DND-41 (cell line): ENCODE data around the gene TMEM232.

Experiments used
- ATAC-seq: fragments of 200-7000 bp; cut with Tn5 transposase; 3 replicates; pipeline ENCODE4 v1.9.1; 2021; ENCODE audit warnings: low read depth; ENCODE audit not compliant: insufficient read depth
- DNase-seq: peaks from one replicate; pipeline ENCODE4 v3.0.0-alpha.2; 2020
- H2AFZ ChIP-seq: 2 replicates; pipeline ENCODE4 v1.6.0; 2012; ENCODE audit warnings: low read depth, low read length
- H3K27ac ChIP-seq: 2 replicates; pipeline ENCODE4 v1.5.1; 2012; ENCODE audit warnings: low read length, inconsistent platforms
- H3K27me3 ChIP-seq: fragments of 200-600 bp; sonication (generic); 2 replicates; pipeline ENCODE4 v1.6.0; 2012; ENCODE audit warnings: low read length, mild to moderate bottlenecking, inconsistent platforms; ENCODE audit not compliant: insufficient read depth, poor library complexity
- H3K36me3 ChIP-seq: 2 replicates; pipeline ENCODE4 v1.5.1; 2012; ENCODE audit warnings: low read length, inconsistent platforms; ENCODE audit not compliant: insufficient read depth
- H3K4me1 ChIP-seq: 2 replicates; pipeline ENCODE4 v1.5.1; 2012; ENCODE audit warnings: mild to moderate bottlenecking, low read length; ENCODE audit not compliant: insufficient read depth
- H3K4me2 ChIP-seq: 2 replicates; pipeline ENCODE4 v1.6.0; 2012; ENCODE audit warnings: mild to moderate bottlenecking, moderate library complexity, low read length, inconsistent platforms; ENCODE audit not compliant: insufficient read depth
- H3K4me3 ChIP-seq, 2 experiments: fragments of 200-600 bp in 1 of 2; shearing (Covaris generic) in 1 of 2; 2 replicates each; pipeline ENCODE4 v1.5.1; 2012 to 2016; ENCODE audit warnings: inconsistent platforms in 2 of 2, low read length in 2 of 2, mild to moderate bottlenecking in 2 of 2, low read depth in 1 of 2, moderate library complexity in 1 of 2
- H3K79me2 ChIP-seq: 2 replicates; pipeline ENCODE4 v1.6.0; 2012; ENCODE audit warnings: low read length, inconsistent platforms; ENCODE audit not compliant: insufficient read depth
- H3K9ac ChIP-seq: 2 replicates; pipeline ENCODE4 v1.6.0; 2012; ENCODE audit warnings: low read depth, mild to moderate bottlenecking, inconsistent platforms, low read length, moderate library complexity
- H3K9me3 ChIP-seq: 2 replicates; pipeline ENCODE4 v1.5.1; 2012; ENCODE audit warnings: low read length, moderate library complexity, mild to moderate bottlenecking, inconsistent platforms; ENCODE audit not compliant: insufficient read depth, severe bottlenecking
- H4K20me1 ChIP-seq: 2 replicates; pipeline ENCODE4 v1.6.0; 2012; ENCODE audit warnings: low read length; ENCODE audit not compliant: insufficient read depth
- CTCF ChIP-seq: IDR thresholded peaks from 2 replicates; pipeline ENCODE4 v1.5.1; 2012; ENCODE audit warnings: borderline replicate concordance, low read length, moderate library complexity, mild to moderate bottlenecking; ENCODE audit not compliant: poor library complexity, severe bottlenecking; ENCODE audit errors: extremely low read depth
- EZH2 ChIP-seq: IDR thresholded peaks from 3 replicates; pipeline ENCODE4 v1.6.1; 2012; ENCODE audit warnings: borderline replicate concordance, low read depth, mild to moderate bottlenecking, moderate library complexity, low read length, inconsistent platforms; ENCODE audit not compliant: severe bottlenecking

Gene TMEM232

GRCh38 chr5:110618941-110619340, 107.5 kb downstream of the TMEM232 start:
- Histone ChIP-seq H3K4me2 (no peak overlapping the region), H2AFZ (no peak overlapping the region), H3K27me3 (no peaks in the 10 kb centered on the region), H3K9me3 (peaks cover 7% of the 10 kb centered on the region), H3K79me2 (no peaks in the 10 kb centered on the region), H3K4me3 (no peak overlapping the region), H3K9ac (no peak overlapping the region), H3K36me3 (no peaks in the 10 kb centered on the region), H3K27ac (no peak overlapping the region), H4K20me1 (no peaks in the 10 kb centered on the region), H3K4me1 (no peaks in the 10 kb centered on the region)
- TF ChIP-seq CTCF (no peak), EZH2 (no peak)
- ATAC-seq (no peak), DNase-seq (no peak)

GRCh38 chr5:110616009-110616408, 110.5 kb downstream of the TMEM232 start:
- Histone ChIP-seq H3K9me3 (peaks cover 7% of the 10 kb centered on the region), H3K4me2 (no peak overlapping the region), H4K20me1 (no peaks in the 10 kb centered on the region), H3K79me2 (no peaks in the 10 kb centered on the region), H3K36me3 (no peaks in the 10 kb centered on the region), H2AFZ (no peak overlapping the region), H3K27ac (no peak overlapping the region), H3K4me3 (no peak overlapping the region), H3K4me1 (no peaks in the 10 kb centered on the region), H3K27me3 (no peaks in the 10 kb centered on the region), H3K9ac (no peak overlapping the region)
- ATAC-seq (no peak), DNase-seq (no peak)
- no peak for TF ChIP-seq EZH2
- no peak for TF ChIP-seq CTCF

- Histone ChIP-seq H3K9ac (no peak overlapping the region), H3K4me3 (no peak overlapping the region), H3K9me3 (peaks cover 7% of the 10 kb centered on the region), H2AFZ (no peak overlapping the region), H3K27ac (no peak overlapping the region), H3K36me3 (no peaks in the 10 kb centered on the region), H3K79me2 (no peaks in the 10 kb centered on the region), H4K20me1 (no peaks in the 10 kb centered on the region), H3K4me2 (no peak overlapping the region), H3K4me1 (no peaks in the 10 kb centered on the region), H3K27me3 (no peaks in the 10 kb centered on the region)
- TF ChIP-seq EZH2 (no peak), CTCF (no peak)
- ATAC-seq (no peak), DNase-seq (no peak)
Measured at GRCh38 chr5:110612794-110613247, 113.7 kb downstream of the TMEM232 start.

- H2AFZ ChIP-seq = no peak overlapping the region
- no peak overlapping the region for H3K4me3 ChIP-seq
- no peaks in the 10 kb centered on the region for H3K4me1 ChIP-seq
- no peaks in the 10 kb centered on the region for H3K36me3 ChIP-seq
- no peak overlapping the region for H3K9ac ChIP-seq
- H3K27me3 ChIP-seq = no peaks in the 10 kb centered on the region
- no peaks in the 10 kb centered on the region for H3K79me2 ChIP-seq
- peaks cover 7% of the 10 kb centered on the region for H3K9me3 ChIP-seq
- no peak overlapping the region for H3K27ac ChIP-seq
- H4K20me1 ChIP-seq = no peaks in the 10 kb centered on the region
- no peak for DNase-seq
- no peak overlapping the region for H3K4me2 ChIP-seq
- ATAC-seq = no peak
- TF ChIP-seq EZH2 = no peak
- TF ChIP-seq CTCF = no peak
Measured at GRCh38 chr5:110611817-110612216, 114.7 kb downstream of the TMEM232 start.
